Measurements from ENCODE around the gene CYP46A1. TPM values are rescaled to one million over a fixed set of nuclear protein-coding genes. Genes with fewer than 3 reads are reported as not detected.

The CYP46A1 gene
- total and polyA plus RNA-seq, 2 donors from 2014 or later, result 0.82 to 2.5 TPM

DNA sequence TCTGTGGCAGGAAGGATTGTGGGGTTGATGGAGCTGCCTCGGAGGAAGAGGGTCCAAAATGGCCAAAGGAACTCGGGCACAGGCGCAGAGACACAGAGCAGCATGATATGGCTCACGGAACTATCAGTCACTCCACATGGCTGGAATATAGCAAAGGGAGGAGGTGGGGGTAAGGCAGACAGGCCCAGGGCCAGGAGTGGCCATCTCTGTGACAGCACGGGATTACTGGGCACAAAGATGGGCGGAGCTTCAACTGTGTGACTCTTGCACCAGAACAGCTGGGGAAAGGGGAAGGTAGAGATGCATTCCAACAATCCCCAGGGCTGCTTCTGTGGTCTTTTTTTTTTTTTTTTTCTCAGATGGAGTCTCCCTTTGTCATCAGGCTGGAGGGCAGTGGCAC is 84.3 kb downstream of the CYP46A1 start:
- H3K4me3 ChIP-seq (ENCODE audit: low read length in 3 of 3), result no peak overlapping the region
- TF ChIP-seq, protein P1, sequence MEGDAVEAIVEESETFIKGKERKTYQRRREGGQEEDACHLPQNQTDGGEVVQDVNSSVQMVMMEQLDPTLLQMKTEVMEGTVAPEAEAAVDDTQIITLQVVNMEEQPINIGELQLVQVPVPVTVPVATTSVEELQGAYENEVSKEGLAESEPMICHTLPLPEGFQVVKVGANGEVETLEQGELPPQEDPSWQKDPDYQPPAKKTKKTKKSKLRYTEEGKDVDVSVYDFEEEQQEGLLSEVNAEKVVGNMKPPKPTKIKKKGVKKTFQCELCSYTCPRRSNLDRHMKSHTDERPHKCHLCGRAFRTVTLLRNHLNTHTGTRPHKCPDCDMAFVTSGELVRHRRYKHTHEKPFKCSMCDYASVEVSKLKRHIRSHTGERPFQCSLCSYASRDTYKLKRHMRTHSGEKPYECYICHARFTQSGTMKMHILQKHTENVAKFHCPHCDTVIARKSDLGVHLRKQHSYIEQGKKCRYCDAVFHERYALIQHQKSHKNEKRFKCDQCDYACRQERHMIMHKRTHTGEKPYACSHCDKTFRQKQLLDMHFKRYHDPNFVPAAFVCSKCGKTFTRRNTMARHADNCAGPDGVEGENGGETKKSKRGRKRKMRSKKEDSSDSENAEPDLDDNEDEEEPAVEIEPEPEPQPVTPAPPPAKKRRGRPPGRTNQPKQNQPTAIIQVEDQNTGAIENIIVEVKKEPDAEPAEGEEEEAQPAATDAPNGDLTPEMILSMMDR (IDR thresholded peaks at IDR 0.05; ENCODE audit: borderline replicate concordance, extremely low read depth, insufficient read depth), result no peak
- FAIRE-seq (no peak), DNase-seq (peak in 2 of 5 donors; percentile 18 to 38)
- no peaks in the 10 kb centered on the region for H3K9me3 ChIP-seq (ENCODE audit: control insufficient read depth in 2 of 3, insufficient read depth in 1 of 3, low read length in 3 of 3)
- H3K4me1 ChIP-seq (ENCODE audit: control insufficient read depth in 2 of 3, insufficient read depth in 2 of 3, low read depth in 1 of 3, low read length in 3 of 3), result peaks cover 3 to 6% (median 3%) of the 10 kb centered on the region in 3 donors
- no peaks in the 10 kb centered on the region for H3K36me3 ChIP-seq (ENCODE audit: control insufficient read depth in 2 of 3, insufficient read depth in 3 of 3, low read length in 3 of 3)
- H3K27ac ChIP-seq (ENCODE audit: low read depth in 2 of 2, low read length in 2 of 2), result no peak overlapping the region
- no peaks in the 10 kb centered on the region for H3K27me3 ChIP-seq (ENCODE audit: control insufficient read depth, insufficient read depth, low read length)
- no peak overlapping the region for H3K9ac ChIP-seq (ENCODE audit: low read length in 3 of 3)
- intact Hi-C loops (cut with DNase I), result no loop called here

DNA sequence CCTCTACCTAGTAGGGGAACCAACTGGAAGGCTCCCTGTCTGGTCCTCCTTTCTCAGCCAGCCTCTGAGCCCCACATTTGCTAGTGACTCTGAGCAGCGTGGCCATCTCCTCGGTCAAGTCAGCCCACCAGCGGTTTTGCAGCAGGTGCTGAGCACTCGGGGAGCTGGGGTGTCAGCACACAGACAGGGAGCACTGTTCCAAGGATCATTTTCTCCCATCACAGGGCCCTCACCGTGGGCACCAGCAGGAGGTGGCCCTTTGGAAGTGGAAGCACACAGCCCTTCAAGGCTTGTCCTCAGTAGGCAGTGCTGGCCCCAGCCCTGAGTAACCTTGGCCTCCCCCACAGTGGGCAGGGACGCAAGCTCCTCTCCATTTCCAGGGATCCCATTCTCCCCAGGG is 85.0 kb downstream of the CYP46A1 start:
- Histone ChIP-seq H3K36me3 (ENCODE audit: control insufficient read depth in 2 of 3, insufficient read depth in 3 of 3, low read length in 3 of 3) (no peaks in the 10 kb centered on the region), H3K27me3 (ENCODE audit: control insufficient read depth, insufficient read depth, low read length) (no peaks in the 10 kb centered on the region), H3K9ac (ENCODE audit: low read length in 3 of 3) (no peak overlapping the region), H3K4me1 (ENCODE audit: control insufficient read depth in 2 of 3, insufficient read depth in 2 of 3, low read depth in 1 of 3, low read length in 3 of 3) (peaks cover 3 to 6% (median 3%) of the 10 kb centered on the region in 3 donors), H3K9me3 (ENCODE audit: control insufficient read depth in 2 of 3, insufficient read depth in 1 of 3, low read length in 3 of 3) (no peaks in the 10 kb centered on the region), H3K27ac (ENCODE audit: low read depth in 2 of 2, low read length in 2 of 2) (no peak overlapping the region), H3K4me3 (ENCODE audit: low read length in 3 of 3) (no peak overlapping the region)
- intact Hi-C loops (cut with DNase I), result no loop called here
- DNase-seq, result peak in 2 of 5 donors; percentile 24 to 29
- FAIRE-seq, result no peak
- TF ChIP-seq, protein P1 (IDR thresholded peaks at IDR 0.05; ENCODE audit: borderline replicate concordance, extremely low read depth, insufficient read depth), result no peak

DNA sequence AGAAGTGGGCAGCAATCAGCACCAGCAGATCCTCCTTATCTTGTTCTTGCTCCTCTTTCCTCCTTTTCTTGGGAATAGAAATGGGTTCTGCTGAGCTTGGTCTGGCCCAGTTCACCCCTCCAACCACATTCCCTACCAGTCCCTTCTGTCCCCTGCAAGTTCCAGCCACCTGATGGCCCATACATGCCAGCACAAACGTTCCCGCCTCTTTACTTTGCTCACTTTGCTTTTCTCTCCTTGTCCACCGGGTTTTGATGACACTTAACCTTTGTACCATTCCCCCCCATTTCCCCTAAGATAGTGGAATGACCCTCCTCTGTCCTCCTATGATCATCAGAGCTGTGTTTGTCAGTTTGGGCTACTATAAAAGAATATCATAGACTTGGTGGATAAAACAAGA is 85.7 kb downstream of the CYP46A1 start:
- H3K9ac ChIP-seq (ENCODE audit: low read length in 3 of 3), result no peak overlapping the region
- TF ChIP-seq, protein P1 (IDR thresholded peaks at IDR 0.05; ENCODE audit: borderline replicate concordance, extremely low read depth, insufficient read depth), result no peak
- no peak overlapping the region for H3K4me3 ChIP-seq (ENCODE audit: low read length in 3 of 3)
- no peak for DNase-seq
- no peak for FAIRE-seq
- peaks cover 3 to 11% (median 3%) of the 10 kb centered on the region in 3 donors for H3K4me1 ChIP-seq (ENCODE audit: control insufficient read depth in 2 of 3, insufficient read depth in 2 of 3, low read depth in 1 of 3, low read length in 3 of 3)
- no peak overlapping the region for H3K27ac ChIP-seq (ENCODE audit: low read depth in 2 of 2, low read length in 2 of 2)
- no peaks in the 10 kb centered on the region for H3K9me3 ChIP-seq (ENCODE audit: control insufficient read depth in 2 of 3, insufficient read depth in 1 of 3, low read length in 3 of 3)
- no peaks in the 10 kb centered on the region for H3K36me3 ChIP-seq (ENCODE audit: control insufficient read depth in 2 of 3, insufficient read depth in 3 of 3, low read length in 3 of 3)
- intact Hi-C loops (cut with DNase I), result no loop called here
- H3K27me3 ChIP-seq (ENCODE audit: control insufficient read depth, insufficient read depth, low read length), result no peaks in the 10 kb centered on the region
